ENCODE data around the gene SGK1. TPM values are rescaled to one million over a fixed set of nuclear protein-coding genes. Genes with fewer than 3 reads are reported as not detected.

The SGK1 gene
- total and polyA plus RNA-seq, 4 donors, result 68.9 to 299 (median 148) TPM

DNA sequence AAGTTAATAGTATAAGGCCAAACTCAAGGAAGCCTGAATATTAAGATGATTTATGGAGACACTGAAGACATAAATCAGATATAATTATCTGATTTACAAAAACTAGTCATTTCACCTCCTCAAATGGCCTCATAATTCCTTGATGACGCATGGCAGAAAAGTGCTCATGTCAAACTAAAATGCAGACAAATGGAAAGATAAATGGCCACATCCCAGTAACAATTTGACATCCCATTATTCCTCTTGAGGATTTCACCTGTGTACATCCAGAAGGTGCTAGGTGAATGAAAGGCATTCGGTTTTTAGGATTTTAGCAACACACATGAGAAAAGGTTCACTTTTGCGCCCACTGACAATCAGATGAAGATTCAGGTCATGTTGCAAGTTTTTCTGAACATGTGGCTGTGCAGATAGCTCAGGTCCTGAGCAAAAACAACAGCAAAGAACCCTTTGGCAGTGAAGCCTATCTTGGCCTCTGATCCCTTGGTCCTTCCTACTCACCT is 24.2 kb downstream of the SGK1 start:
- DNase-seq (no peak), ATAC-seq (ENCODE audit: insufficient read depth, low FRiP score) (no peak)
- no peaks in the 10 kb centered on the region for H3K27me3 ChIP-seq (ENCODE audit: control insufficient read depth in 3 of 3, insufficient read depth in 3 of 3, low read length in 2 of 3)
- H3K9ac ChIP-seq (ENCODE audit: insufficient read depth in 1 of 2, low read length in 2 of 2), result no peak overlapping the region
- no peak overlapping the region for H3K4me3 ChIP-seq
- 96% methylated on average over 3 of the region's 3 CpGs for WGBS, 2 donors
- no peaks in the 10 kb centered on the region for H3K36me3 ChIP-seq (ENCODE audit: control insufficient read depth in 4 of 4, insufficient read depth in 4 of 4, low read length in 4 of 4)
- no peaks in the 10 kb centered on the region for H3K9me3 ChIP-seq (ENCODE audit: control insufficient read depth in 4 of 4, insufficient read depth in 3 of 4, low read length in 3 of 4)
- peaks cover 0 to 9% (median 3%) of the 10 kb centered on the region in 5 donors for H3K4me1 ChIP-seq (ENCODE audit: control insufficient read depth in 5 of 5, insufficient read depth in 5 of 5, low read length in 5 of 5)
- H3K27ac ChIP-seq (ENCODE audit: low read depth in 1 of 2, low read length in 1 of 2), result no peak overlapping the region
- TF ChIP-seq, protein P1, sequence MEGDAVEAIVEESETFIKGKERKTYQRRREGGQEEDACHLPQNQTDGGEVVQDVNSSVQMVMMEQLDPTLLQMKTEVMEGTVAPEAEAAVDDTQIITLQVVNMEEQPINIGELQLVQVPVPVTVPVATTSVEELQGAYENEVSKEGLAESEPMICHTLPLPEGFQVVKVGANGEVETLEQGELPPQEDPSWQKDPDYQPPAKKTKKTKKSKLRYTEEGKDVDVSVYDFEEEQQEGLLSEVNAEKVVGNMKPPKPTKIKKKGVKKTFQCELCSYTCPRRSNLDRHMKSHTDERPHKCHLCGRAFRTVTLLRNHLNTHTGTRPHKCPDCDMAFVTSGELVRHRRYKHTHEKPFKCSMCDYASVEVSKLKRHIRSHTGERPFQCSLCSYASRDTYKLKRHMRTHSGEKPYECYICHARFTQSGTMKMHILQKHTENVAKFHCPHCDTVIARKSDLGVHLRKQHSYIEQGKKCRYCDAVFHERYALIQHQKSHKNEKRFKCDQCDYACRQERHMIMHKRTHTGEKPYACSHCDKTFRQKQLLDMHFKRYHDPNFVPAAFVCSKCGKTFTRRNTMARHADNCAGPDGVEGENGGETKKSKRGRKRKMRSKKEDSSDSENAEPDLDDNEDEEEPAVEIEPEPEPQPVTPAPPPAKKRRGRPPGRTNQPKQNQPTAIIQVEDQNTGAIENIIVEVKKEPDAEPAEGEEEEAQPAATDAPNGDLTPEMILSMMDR (IDR thresholded peaks at IDR 0.05; ENCODE audit: control extremely low read depth, extremely low read depth), result no peak

DNA sequence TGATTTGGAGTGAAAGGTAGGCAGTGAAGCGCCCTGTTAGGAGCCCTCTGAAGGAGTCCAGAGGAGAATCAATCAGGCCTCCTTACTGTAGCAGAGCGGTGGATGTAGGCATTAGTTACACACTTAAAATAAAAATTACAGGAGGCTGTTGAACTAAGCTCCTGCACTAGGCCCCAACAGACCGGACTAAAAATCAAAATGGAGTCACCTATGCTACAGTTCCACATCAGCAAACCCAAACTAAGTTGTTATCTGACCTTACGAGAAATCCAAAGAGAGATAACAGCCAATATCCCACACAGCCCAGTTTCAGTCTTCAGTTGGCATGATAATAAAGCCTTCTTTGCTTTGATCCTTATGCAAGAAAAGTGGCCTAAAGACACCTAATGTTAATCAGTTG is 26.8 kb downstream of the SGK1 start:
- TF ChIP-seq, protein P1 (IDR thresholded peaks at IDR 0.05; ENCODE audit: control extremely low read depth, extremely low read depth), result no peak
- DNase-seq (no peak), ATAC-seq (ENCODE audit: insufficient read depth, low FRiP score) (no peak)
- peaks cover 0 to 6% (median 5%) of the 10 kb centered on the region in 5 donors for H3K4me1 ChIP-seq (ENCODE audit: control insufficient read depth in 5 of 5, insufficient read depth in 5 of 5, low read length in 5 of 5)
- no peaks in the 10 kb centered on the region for H3K27me3 ChIP-seq (ENCODE audit: control insufficient read depth in 3 of 3, insufficient read depth in 3 of 3, low read length in 2 of 3)
- no peak overlapping the region for H3K4me3 ChIP-seq
- 98 to 99% methylated on average over 4 of the region's 4 CpGs for WGBS, 2 donors
- H3K36me3 ChIP-seq (ENCODE audit: control insufficient read depth in 4 of 4, insufficient read depth in 4 of 4, low read length in 4 of 4), result no peaks in the 10 kb centered on the region
- no peak overlapping the region for H3K27ac ChIP-seq (ENCODE audit: low read depth in 1 of 2, low read length in 1 of 2)
- no peak overlapping the region for H3K9ac ChIP-seq (ENCODE audit: insufficient read depth in 1 of 2, low read length in 2 of 2)
- no peaks in the 10 kb centered on the region for H3K9me3 ChIP-seq (ENCODE audit: control insufficient read depth in 4 of 4, insufficient read depth in 3 of 4, low read length in 3 of 4)

DNA sequence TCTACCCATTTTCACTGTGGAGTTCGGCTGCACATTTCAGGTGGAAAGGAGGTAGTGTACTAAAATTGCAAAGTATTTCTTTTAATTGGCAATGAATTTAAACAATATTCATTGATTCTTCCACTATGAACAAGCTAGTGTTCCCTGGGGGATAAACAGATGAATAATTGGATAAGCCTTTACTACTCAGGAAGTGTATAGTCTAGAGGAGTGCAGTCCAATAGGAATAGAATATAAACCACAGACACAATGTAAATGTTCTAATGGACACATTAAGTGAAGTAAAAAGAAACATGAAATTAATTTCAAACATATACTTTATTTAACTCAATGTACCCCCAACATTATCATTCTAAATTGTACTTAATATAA is 28.7 kb downstream of the SGK1 start:
- Histone ChIP-seq H3K4me1 (ENCODE audit: control insufficient read depth in 5 of 5, insufficient read depth in 5 of 5, low read length in 5 of 5) (peaks cover 0 to 6% (median 0%) of the 10 kb centered on the region in 5 donors), H3K36me3 (ENCODE audit: control insufficient read depth in 4 of 4, insufficient read depth in 4 of 4, low read length in 4 of 4) (no peaks in the 10 kb centered on the region), H3K27me3 (ENCODE audit: control insufficient read depth in 3 of 3, insufficient read depth in 3 of 3, low read length in 2 of 3) (no peaks in the 10 kb centered on the region), H3K4me3 (no peak overlapping the region), H3K9ac (ENCODE audit: insufficient read depth in 1 of 2, low read length in 2 of 2) (no peak overlapping the region), H3K27ac (ENCODE audit: low read depth in 1 of 2, low read length in 1 of 2) (no peak overlapping the region), H3K9me3 (ENCODE audit: control insufficient read depth in 4 of 4, insufficient read depth in 3 of 4, low read length in 3 of 4) (no peaks in the 10 kb centered on the region)
- WGBS, 2 donors, result 87% methylated on average over 1 of the region's 1 CpG
- ATAC-seq (ENCODE audit: insufficient read depth, low FRiP score) (no peak), DNase-seq (no peak)
- TF ChIP-seq, protein P1 (IDR thresholded peaks at IDR 0.05; ENCODE audit: control extremely low read depth, extremely low read depth), result no peak

Measured in lung (tissue), 12 donors.